Epithelial cell of esophagus (primary cell): Measurements from ENCODE around the gene ARF6.
"Not testable (repeated sequence)": the region's sequence is repeated elsewhere in the genome, so short reads cannot be mapped to it uniquely, and the experiment has no call there.

Source experiments
- DNase-seq: peaks from one replicate; pipeline ENCODE4 v3.0.0; 2010; ENCODE audit warnings: low read depth
- H3K4me3 ChIP-seq: 2 replicates; pipeline ENCODE4 v1.5.1; 2011; ENCODE audit warnings: mild to moderate bottlenecking, low read length, control low read depth
- CTCF ChIP-seq: IDR thresholded peaks from 2 replicates; pipeline ENCODE4 v1.5.1; 2011; ENCODE audit warnings: low read depth, mild to moderate bottlenecking, low read length, control low read depth, inconsistent platforms; ENCODE audit not compliant: insufficient read depth; ENCODE audit errors: missing control alignments

Gene ARF6

GRCh38 chr14:49865431-49865859 lies 27.4 kb upstream of the ARF6 start:
- TF ChIP-seq CTCF: peak; percentile 92
- no peak overlapping the region for H3K4me3 ChIP-seq
- DNase-seq: peak; percentile 76

GRCh38 chr14:49867831-49868719 lies 24.8 kb upstream of the ARF6 start:
- DNase-seq: peak; percentile 99
- peak overlapping the region; percentile 78 for H3K4me3 ChIP-seq
- TF ChIP-seq CTCF: no peak

- TF ChIP-seq CTCF: no peak
- peak overlapping the region; percentile 35 for H3K4me3 ChIP-seq
- no peak for DNase-seq
Measured at GRCh38 chr14:49868720-49869114, 24.2 kb upstream of the ARF6 start.

- TF ChIP-seq CTCF: no peak
- no peak for DNase-seq
- no peak overlapping the region for H3K4me3 ChIP-seq
Measured at GRCh38 chr14:49870908-49871307, 22.0 kb upstream of the ARF6 start.

GRCh38 chr14:49873548-49873947 lies 19.3 kb upstream of the ARF6 start:
- not testable (repeated sequence) for DNase-seq, H3K4me3 ChIP-seq

GRCh38 chr14:49875640-49876198 lies 17.2 kb upstream of the ARF6 start:
- DNase-seq: no peak
- TF ChIP-seq CTCF: no peak
- H3K4me3 ChIP-seq: no peak overlapping the region

- no peak for TF ChIP-seq CTCF
- no peak for DNase-seq
- no peak overlapping the region for H3K4me3 ChIP-seq
Measured at GRCh38 chr14:49876563-49877127, 16.2 kb upstream of the ARF6 start.
